ENCODE data around the gene PARM1.

PARM1 gene

GRCh38 chr4:75080888-75081287 lies 148.0 kb downstream of the PARM1 start:
- no peaks in the 10 kb centered on the region for H3K27me3 ChIP-seq
- no peak overlapping the region for H3K27ac ChIP-seq
- no peaks in the 10 kb centered on the region for H3K9me3 ChIP-seq
- no peaks in the 10 kb centered on the region for H3K4me1 ChIP-seq (ENCODE audit: control insufficient read depth in 1 of 2, insufficient read depth in 1 of 2, low read depth in 1 of 2, low read length in 1 of 2)
- TF ChIP-seq, protein P1, sequence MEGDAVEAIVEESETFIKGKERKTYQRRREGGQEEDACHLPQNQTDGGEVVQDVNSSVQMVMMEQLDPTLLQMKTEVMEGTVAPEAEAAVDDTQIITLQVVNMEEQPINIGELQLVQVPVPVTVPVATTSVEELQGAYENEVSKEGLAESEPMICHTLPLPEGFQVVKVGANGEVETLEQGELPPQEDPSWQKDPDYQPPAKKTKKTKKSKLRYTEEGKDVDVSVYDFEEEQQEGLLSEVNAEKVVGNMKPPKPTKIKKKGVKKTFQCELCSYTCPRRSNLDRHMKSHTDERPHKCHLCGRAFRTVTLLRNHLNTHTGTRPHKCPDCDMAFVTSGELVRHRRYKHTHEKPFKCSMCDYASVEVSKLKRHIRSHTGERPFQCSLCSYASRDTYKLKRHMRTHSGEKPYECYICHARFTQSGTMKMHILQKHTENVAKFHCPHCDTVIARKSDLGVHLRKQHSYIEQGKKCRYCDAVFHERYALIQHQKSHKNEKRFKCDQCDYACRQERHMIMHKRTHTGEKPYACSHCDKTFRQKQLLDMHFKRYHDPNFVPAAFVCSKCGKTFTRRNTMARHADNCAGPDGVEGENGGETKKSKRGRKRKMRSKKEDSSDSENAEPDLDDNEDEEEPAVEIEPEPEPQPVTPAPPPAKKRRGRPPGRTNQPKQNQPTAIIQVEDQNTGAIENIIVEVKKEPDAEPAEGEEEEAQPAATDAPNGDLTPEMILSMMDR (IDR thresholded peaks at IDR 0.05), result no peak
- H3K4me3 ChIP-seq (ENCODE audit: low read depth in 1 of 2, low read length in 1 of 2), result no peak overlapping the region
- H3K36me3 ChIP-seq, result no peaks in the 10 kb centered on the region

- H3K36me3 ChIP-seq, result no peaks in the 10 kb centered on the region
- no peak overlapping the region for H3K27ac ChIP-seq
- H3K4me3 ChIP-seq (ENCODE audit: low read depth in 1 of 2, low read length in 1 of 2), result no peak overlapping the region
- H3K27me3 ChIP-seq, result no peaks in the 10 kb centered on the region
- no peaks in the 10 kb centered on the region for H3K4me1 ChIP-seq (ENCODE audit: control insufficient read depth in 1 of 2, insufficient read depth in 1 of 2, low read depth in 1 of 2, low read length in 1 of 2)
- no peaks in the 10 kb centered on the region for H3K9me3 ChIP-seq
- TF ChIP-seq, protein P1 (IDR thresholded peaks at IDR 0.05), result no peak
These were observed 148.6 kb downstream of the PARM1 start for GRCh38 chr4:75081561-75081960.

GRCh38 chr4:75087416-75087815 lies 154.5 kb downstream of the PARM1 start:
- Histone ChIP-seq H3K27ac (no peak overlapping the region), H3K4me3 (ENCODE audit: low read depth in 1 of 2, low read length in 1 of 2) (no peak overlapping the region), H3K9me3 (no peaks in the 10 kb centered on the region), H3K36me3 (no peaks in the 10 kb centered on the region), H3K27me3 (no peaks in the 10 kb centered on the region), H3K4me1 (ENCODE audit: control insufficient read depth in 1 of 2, insufficient read depth in 1 of 2, low read depth in 1 of 2, low read length in 1 of 2) (no peaks in the 10 kb centered on the region)
- TF ChIP-seq, protein P1 (IDR thresholded peaks at IDR 0.05), result no peak

DNA sequence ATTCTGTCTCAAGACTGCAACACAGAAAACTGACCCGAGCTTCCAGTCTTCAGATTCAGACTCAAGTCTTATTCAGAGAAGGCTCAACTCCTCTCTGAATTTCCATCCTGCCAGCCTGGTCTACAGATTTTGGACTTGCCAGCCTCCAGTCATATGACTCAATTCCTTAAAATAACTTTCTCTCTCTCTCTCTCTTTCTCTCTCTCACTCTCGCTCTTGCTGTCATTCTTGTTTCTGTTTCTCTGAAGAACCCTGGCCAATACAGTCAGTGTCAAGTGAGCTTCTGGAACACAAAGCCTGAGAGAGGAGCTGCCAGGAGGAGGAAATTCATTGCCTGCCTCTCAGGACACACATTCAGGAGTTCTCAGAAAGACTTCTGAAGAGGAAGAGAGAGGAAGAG lies 154.9 kb downstream of the PARM1 start:
- Histone ChIP-seq H3K4me3 (ENCODE audit: low read depth in 1 of 2, low read length in 1 of 2) (no peak overlapping the region), H3K27ac (no peak overlapping the region), H3K9me3 (no peaks in the 10 kb centered on the region), H3K36me3 (no peaks in the 10 kb centered on the region), H3K4me1 (ENCODE audit: control insufficient read depth in 1 of 2, insufficient read depth in 1 of 2, low read depth in 1 of 2, low read length in 1 of 2) (no peaks in the 10 kb centered on the region), H3K27me3 (no peaks in the 10 kb centered on the region)
- TF ChIP-seq, protein P1 (IDR thresholded peaks at IDR 0.05), result no peak

DNA sequence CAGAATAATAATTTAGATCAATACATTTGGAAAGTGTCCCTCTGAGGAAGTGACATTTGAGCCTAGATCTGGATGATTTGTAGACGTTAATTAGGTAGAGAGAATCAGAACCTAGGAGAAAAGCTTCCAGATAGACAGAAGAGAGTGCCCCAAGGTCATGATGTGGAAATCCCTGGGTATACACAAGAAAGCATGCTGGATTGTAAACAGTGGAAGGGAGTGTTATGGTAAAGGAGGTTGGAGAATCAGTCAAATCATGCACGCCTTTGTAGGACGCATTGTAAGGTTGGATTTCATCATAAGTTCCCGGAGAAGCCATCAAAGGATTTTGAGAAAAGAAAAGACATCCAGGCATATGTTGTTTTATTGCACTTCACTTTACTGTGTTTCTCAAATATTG lies 156.3 kb downstream of the PARM1 start:
- no peak overlapping the region for H3K4me3 ChIP-seq (ENCODE audit: low read depth in 1 of 2, low read length in 1 of 2)
- no peak overlapping the region for H3K27ac ChIP-seq
- no peaks in the 10 kb centered on the region for H3K4me1 ChIP-seq (ENCODE audit: control insufficient read depth in 1 of 2, insufficient read depth in 1 of 2, low read depth in 1 of 2, low read length in 1 of 2)
- no peaks in the 10 kb centered on the region for H3K9me3 ChIP-seq
- no peaks in the 10 kb centered on the region for H3K36me3 ChIP-seq
- H3K27me3 ChIP-seq, result no peaks in the 10 kb centered on the region
- TF ChIP-seq, protein P1 (IDR thresholded peaks at IDR 0.05), result no peak

- H3K4me3 ChIP-seq (ENCODE audit: low read depth in 1 of 2, low read length in 1 of 2), result no peak overlapping the region
- H3K4me1 ChIP-seq (ENCODE audit: control insufficient read depth in 1 of 2, insufficient read depth in 1 of 2, low read depth in 1 of 2, low read length in 1 of 2), result no peaks in the 10 kb centered on the region
- no peak overlapping the region for H3K27ac ChIP-seq
- H3K9me3 ChIP-seq, result no peaks in the 10 kb centered on the region
- no peaks in the 10 kb centered on the region for H3K36me3 ChIP-seq
- H3K27me3 ChIP-seq, result no peaks in the 10 kb centered on the region
- TF ChIP-seq, protein P1 (IDR thresholded peaks at IDR 0.05), result no peak
These were observed 166.4 kb downstream of the PARM1 start for GRCh38 chr4:75099321-75099720.

Data from neutrophil (primary cell).